ENCODE measurements around the gene CNPY1.

DNA sequence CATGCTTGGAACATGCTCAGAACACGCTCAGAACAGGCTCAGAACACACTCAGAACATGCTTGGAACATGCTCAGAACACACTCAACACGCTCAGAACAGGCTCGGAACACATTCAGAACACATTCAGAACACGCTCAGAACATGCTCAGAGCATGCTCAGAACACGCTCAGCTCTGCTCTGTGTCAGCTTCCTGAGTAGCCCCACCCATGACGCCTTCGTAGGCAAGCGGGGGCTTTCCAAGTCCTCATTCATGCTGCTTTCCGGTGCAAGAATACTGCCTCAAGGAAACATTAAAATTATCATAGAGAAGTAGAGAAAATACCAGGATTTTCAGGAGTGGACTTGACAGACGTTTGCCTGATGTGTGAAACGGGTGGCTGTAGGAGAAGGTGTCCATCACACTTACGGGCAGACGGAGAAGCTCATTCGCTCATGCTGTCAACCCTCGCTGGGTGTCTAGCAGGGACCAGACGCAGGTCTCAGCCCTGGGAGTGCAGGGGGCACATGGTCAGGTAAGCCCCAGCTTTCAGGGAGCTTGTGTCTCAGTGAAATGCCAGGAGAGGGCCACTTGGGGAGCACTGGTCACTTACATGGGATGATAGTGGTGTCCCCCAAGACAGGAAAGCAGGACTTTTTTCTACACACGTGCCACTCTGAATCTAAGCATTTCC lies 63.7 kb downstream of the CNPY1 start:
- no peak for TF ChIP-seq POLR2A (IDR thresholded peaks at IDR 0.05; ENCODE audit: low read length)
- no peak for TF ChIP-seq GATA1 (IDR thresholded peaks at IDR 0.05; ENCODE audit: low read depth, low read length)

Measured in erythroblast (primary cell).